ENCODE results near the gene ATP2A1.
"Not testable (repeated sequence)": the region's sequence is repeated elsewhere in the genome, so short reads cannot be mapped to it uniquely, and the experiment has no call there.

Gene ATP2A1

DNA sequence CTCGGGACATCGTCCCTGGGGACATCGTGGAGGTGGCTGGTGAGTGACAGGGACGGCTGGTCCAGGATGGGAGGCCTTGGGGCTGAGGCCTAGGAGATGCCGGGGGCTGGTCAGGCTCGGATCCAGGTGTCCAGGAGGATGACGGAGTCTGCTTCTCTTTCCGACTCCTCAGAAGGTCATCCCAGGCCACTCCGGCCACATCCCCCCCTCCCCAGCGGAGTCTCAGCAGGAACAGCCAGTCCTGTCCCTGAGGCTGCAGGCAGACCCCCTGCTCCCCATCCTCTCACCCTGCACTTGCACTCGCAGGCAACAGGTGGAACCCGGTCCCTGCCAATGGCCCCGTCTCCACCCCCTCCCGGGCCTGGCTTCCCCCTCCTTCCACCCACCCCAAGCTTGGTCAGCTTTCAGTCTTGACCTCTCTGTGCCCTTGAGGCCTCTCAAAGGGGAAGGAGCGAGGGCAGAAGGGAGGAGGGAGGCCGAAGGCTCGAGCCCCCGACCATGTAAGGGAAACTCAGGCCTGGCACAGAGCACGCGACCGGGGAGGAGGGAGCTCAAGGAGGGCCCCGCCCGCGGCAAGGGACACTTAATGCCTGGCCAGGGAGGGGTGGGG, 4.4 kb downstream of the ATP2A1 start:
- no peak overlapping the region for H3K4me3 ChIP-seq (ENCODE audit: extremely low read depth, insufficient read depth, low read length, poor library complexity, severe bottlenecking)
- peaks cover 5% of the 10 kb centered on the region for H3K4me1 ChIP-seq (ENCODE audit: control insufficient read depth, insufficient read depth, low read length, poor library complexity, severe bottlenecking)
- H3K27ac ChIP-seq (ENCODE audit: low read depth, low read length, severe bottlenecking), result no peak overlapping the region
- H3K36me3 ChIP-seq (ENCODE audit: control insufficient read depth, insufficient read depth, low read length), result no peaks in the 10 kb centered on the region
- 70 to 75% methylated on average over 19 to 20 of the region's 24 CpGs for WGBS, 2 experiments (ENCODE audit: insufficient coverage in 2 of 2)
- H3K9me3 ChIP-seq (ENCODE audit: control insufficient read depth, low read length), result no peaks in the 10 kb centered on the region

DNA sequence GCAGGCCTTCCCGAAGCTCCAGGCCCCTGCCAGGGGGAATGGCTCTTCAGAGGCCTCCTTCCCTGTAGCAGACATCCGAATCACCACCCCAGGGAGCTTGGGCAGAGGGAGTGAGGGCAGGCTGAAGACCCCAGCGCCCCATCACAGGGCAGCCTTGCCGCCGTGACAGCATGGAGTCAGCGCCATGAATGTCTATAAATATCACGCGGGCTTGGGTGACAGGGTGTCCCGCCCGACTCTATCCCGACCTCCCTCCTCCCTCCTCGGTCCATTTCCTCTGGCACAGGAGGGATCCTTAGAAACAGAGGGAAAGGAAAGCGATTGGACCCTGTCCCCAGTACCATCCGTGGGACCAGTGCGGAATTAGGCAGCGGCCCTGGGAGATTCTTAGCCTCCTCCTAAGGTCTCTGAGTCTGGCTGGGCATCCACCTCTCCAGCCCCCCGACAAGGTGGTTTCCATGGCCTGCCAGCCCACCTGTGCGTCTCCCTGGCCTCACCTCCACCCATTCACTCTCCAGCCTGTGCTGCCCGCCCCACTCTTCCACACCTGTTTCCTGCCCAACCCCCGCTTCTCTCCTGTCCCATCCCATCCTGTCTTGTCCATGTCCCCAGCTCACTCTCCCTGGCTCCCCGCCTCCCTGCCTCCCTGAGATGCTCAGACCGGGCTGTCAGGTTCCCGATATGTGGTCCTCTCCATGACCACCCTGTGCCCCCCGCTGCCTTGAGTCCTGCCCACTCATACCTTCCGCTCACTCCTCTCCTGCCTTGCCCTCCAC, 5.1 kb downstream of the ATP2A1 start:
- Histone ChIP-seq H3K27ac (ENCODE audit: low read depth, low read length, severe bottlenecking) (no peak overlapping the region), H3K4me1 (ENCODE audit: control insufficient read depth, insufficient read depth, low read length, poor library complexity, severe bottlenecking) (peaks cover 5% of the 10 kb centered on the region), H3K9me3 (ENCODE audit: control insufficient read depth, low read length) (no peaks in the 10 kb centered on the region), H3K36me3 (ENCODE audit: control insufficient read depth, insufficient read depth, low read length) (no peaks in the 10 kb centered on the region), H3K4me3 (ENCODE audit: extremely low read depth, insufficient read depth, low read length, poor library complexity, severe bottlenecking) (no peak overlapping the region)
- WGBS, 2 experiments (ENCODE audit: insufficient coverage in 2 of 2), result 80 to 84% methylated on average over 13 to 25 of the region's 25 CpGs

DNA sequence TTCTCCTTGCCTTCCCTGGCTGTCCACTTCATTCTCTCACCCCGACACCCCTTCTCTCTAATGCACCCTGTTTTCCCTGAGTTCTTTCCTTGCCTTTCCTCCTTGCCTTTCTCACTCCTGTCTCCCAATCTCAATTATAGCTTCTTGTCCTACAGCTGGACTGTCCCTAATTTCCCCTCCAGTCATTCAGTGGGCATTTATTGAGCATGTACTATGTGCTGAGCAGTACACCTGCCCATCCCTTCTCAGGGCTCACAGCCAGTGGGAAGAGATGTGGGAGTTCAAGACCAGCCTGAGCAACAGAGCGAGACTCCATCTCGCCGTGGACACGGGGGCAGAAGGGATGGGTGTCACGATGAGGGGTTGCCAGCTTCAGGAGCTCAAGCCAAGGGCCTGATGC, 5.8 kb downstream of the ATP2A1 start:
- Histone ChIP-seq H3K27ac (ENCODE audit: low read depth, low read length, severe bottlenecking) (no peak overlapping the region), H3K36me3 (ENCODE audit: control insufficient read depth, insufficient read depth, low read length) (no peaks in the 10 kb centered on the region), H3K4me1 (ENCODE audit: control insufficient read depth, insufficient read depth, low read length, poor library complexity, severe bottlenecking) (peaks cover 3% of the 10 kb centered on the region), H3K9me3 (ENCODE audit: control insufficient read depth, low read length) (no peaks in the 10 kb centered on the region), H3K4me3 (ENCODE audit: extremely low read depth, insufficient read depth, low read length, poor library complexity, severe bottlenecking) (no peak overlapping the region)
- WGBS, 2 experiments (ENCODE audit: insufficient coverage in 2 of 2), result 81 to 95% methylated on average over 6 of the region's 6 CpGs

DNA sequence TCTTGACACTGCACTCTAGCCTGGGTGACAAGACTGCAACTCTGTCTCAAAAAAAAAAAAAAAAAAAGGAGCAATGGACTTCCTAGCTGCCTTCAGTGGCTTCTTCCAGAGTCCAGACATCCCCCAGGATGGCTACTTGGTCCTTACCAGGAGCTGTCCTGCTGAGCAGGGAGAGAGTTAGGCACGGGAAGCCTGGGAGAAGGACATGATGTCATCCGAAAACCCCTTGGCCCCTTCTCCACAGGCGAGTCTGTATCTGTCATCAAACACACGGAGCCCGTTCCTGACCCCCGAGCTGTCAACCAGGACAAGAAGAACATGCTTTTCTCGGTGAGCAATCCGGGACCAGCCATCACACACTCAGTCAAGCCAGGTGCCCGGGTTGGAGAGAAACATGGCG, 8.7 kb downstream of the ATP2A1 start:
- no peaks in the 10 kb centered on the region for H3K36me3 ChIP-seq (ENCODE audit: control insufficient read depth, insufficient read depth, low read length)
- 78 to 87% methylated on average over 8 of the region's 10 CpGs for WGBS, 2 experiments (ENCODE audit: insufficient coverage in 2 of 2)
- no peaks in the 10 kb centered on the region for H3K4me1 ChIP-seq (ENCODE audit: control insufficient read depth, insufficient read depth, low read length, poor library complexity, severe bottlenecking)
- H3K9me3 ChIP-seq (ENCODE audit: control insufficient read depth, low read length), result no peaks in the 10 kb centered on the region
- H3K27ac ChIP-seq (ENCODE audit: low read depth, low read length, severe bottlenecking), result no peak overlapping the region
- H3K4me3 ChIP-seq (ENCODE audit: extremely low read depth, insufficient read depth, low read length, poor library complexity, severe bottlenecking), result no peak overlapping the region

DNA sequence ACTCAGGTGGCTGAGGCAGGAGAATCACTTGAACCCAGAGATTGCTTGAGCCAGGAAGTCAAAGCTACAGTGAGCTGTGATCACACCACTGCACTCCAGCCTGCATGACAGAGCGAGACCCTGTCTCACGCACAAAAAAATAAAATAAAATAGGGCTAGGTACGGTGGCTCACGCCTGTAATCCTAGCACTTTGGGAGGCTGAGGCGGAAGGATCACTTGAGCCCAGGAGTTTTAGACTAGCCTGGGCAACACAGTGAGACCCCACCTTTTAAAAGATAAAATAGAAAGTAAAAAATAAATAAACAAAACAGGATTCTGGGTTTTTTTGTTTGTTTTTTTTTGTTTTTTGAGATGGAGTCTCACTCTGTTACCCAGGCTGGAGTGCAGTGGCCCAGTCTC, 12.1 kb downstream of the ATP2A1 start:
- not testable (repeated sequence) for H3K27ac ChIP-seq (ENCODE audit: low read depth, low read length, severe bottlenecking); H3K4me1 ChIP-seq (ENCODE audit: control insufficient read depth, insufficient read depth, low read length, poor library complexity, severe bottlenecking); H3K9me3 ChIP-seq (ENCODE audit: control insufficient read depth, low read length); H3K36me3 ChIP-seq (ENCODE audit: control insufficient read depth, insufficient read depth, low read length); H3K4me3 ChIP-seq (ENCODE audit: extremely low read depth, insufficient read depth, low read length, poor library complexity, severe bottlenecking)
- WGBS, 2 experiments (ENCODE audit: insufficient coverage in 2 of 2), result 94 to 100% methylated on average over 4 to 5 of the region's 5 CpGs

DNA sequence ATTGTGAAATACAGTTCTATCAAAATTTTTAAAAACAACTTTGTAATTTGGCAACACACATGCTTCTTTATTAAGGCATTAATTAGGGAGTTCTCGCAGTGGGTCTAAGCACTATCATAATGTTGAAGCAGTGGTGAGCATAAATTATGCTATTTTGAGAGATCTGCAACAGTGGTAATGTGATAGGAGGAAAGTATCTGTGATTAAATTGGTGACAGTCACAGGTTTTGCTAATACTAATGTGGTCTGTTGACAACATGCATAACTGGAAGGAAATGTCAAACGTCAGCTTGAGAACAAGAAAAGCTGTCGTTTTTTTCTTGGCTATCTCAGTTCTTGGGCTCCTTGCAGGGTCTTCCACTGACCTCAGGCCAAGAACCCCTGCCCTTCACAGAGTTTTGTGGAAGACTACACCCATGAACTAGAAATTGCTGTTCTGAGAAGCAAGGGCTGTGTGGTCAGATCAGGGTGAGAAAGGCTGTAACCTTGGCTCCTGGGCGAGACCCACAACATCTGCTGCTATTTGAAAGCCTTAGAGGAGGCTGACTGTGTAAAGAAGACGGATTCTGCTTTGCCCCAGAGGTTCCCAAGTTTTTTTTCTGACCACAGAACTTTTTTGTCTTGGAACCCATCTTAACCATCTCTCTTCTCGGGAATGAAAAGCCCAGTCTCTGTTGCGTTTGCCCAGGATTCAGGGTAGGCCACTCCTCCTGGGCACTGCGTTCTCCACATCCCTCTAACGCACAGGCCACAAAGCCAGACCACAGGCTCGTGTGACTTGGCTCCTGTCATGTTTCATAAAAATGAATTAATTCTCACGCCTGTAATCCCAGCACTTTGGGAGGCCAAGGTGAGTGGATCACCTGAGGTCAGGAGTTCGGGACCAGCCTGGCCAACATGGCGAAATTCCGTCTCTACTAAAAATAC, 13.9 kb downstream of the ATP2A1 start:
- no peaks in the 10 kb centered on the region for H3K36me3 ChIP-seq (ENCODE audit: control insufficient read depth, insufficient read depth, low read length)
- no peak overlapping the region for H3K27ac ChIP-seq (ENCODE audit: low read depth, low read length, severe bottlenecking)
- H3K9me3 ChIP-seq (ENCODE audit: control insufficient read depth, low read length), result no peaks in the 10 kb centered on the region
- WGBS, 2 experiments (ENCODE audit: insufficient coverage in 2 of 2), result 89 to 90% methylated on average over 12 to 13 of the region's 14 CpGs
- H3K4me1 ChIP-seq (ENCODE audit: control insufficient read depth, insufficient read depth, low read length, poor library complexity, severe bottlenecking), result no peaks in the 10 kb centered on the region
- no peak overlapping the region for H3K4me3 ChIP-seq (ENCODE audit: extremely low read depth, insufficient read depth, low read length, poor library complexity, severe bottlenecking)

DNA sequence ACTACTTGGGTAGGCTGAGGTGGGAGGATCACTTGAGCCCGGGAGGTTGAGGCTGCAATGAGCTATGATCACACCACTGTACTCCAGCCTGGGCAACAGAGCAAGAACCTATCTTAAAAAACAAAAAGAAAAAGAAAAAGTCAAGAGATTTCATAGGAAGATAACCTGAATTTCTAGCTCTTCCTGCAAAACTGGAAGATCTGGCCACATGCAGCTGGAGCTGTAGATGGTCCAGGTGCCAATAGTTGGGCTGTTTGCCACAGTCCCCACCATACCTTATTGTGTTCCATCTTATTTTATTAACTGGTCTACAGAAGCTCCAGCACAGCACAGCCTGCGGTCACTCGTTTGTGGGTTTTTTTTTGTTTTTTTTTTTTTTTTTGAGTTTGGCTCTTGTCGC, 15.0 kb downstream of the ATP2A1 start:
- Histone ChIP-seq H3K4me1 (ENCODE audit: control insufficient read depth, insufficient read depth, low read length, poor library complexity, severe bottlenecking) (peaks cover 4% of the 10 kb centered on the region), H3K9me3 (ENCODE audit: control insufficient read depth, low read length) (no peaks in the 10 kb centered on the region), H3K36me3 (ENCODE audit: control insufficient read depth, insufficient read depth, low read length) (no peaks in the 10 kb centered on the region), H3K27ac (ENCODE audit: low read depth, low read length, severe bottlenecking) (no peak overlapping the region), H3K4me3 (ENCODE audit: extremely low read depth, insufficient read depth, low read length, poor library complexity, severe bottlenecking) (no peak overlapping the region)
- 80 to 100% methylated on average over 1 of the region's 4 CpGs for WGBS, 2 experiments (ENCODE audit: insufficient coverage in 2 of 2)

DNA sequence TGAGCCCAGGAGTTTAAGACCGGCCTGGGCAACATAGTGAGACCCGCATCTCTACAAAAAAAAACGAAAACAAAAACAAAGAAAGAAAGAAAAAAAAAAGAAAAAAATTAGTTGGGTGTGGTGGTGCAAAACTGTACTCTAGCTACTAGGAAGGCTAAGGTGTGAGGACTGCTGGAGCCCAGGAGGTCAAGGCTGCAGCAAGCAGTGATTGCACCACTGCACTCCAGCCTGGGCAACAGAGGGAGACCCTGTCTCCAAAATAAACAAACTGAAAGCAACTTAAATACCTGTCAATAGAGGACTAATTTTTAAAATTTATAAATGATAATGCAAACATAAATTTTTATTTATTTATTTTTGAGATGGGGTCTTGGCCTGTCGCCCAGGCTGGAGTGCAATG, 17.3 kb downstream of the ATP2A1 start:
- 90% methylated on average over 2 of the region's 4 CpGs; no CpG with 5 or more reads in 1 of the 2 experiments for WGBS, 2 experiments (ENCODE audit: insufficient coverage in 2 of 2)

DNA sequence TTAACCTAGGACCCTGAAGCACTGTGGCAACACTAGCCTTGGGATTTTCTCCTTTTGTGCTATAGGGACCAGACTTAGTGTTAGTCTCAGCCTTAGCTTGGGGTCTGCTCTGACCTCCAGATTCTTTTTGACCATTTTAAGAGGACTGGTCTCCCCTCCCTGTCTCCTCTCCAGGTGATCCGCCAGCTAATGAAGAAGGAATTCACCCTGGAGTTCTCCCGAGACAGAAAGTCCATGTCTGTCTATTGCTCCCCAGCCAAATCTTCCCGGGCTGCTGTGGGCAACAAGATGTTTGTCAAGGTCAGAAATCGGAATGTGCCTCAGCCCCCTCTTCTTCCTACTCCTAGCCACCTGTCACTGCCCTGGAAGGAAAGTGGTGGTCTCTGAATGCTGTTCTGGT, 19.5 kb downstream of the ATP2A1 start:
- peaks cover 4% of the 10 kb centered on the region for H3K4me1 ChIP-seq (ENCODE audit: control insufficient read depth, insufficient read depth, low read length, poor library complexity, severe bottlenecking)
- no peak overlapping the region for H3K4me3 ChIP-seq (ENCODE audit: extremely low read depth, insufficient read depth, low read length, poor library complexity, severe bottlenecking)
- 80 to 93% methylated on average over 4 of the region's 4 CpGs for WGBS, 2 experiments (ENCODE audit: insufficient coverage in 2 of 2)
- H3K27ac ChIP-seq (ENCODE audit: low read depth, low read length, severe bottlenecking), result no peak overlapping the region
- H3K9me3 ChIP-seq (ENCODE audit: control insufficient read depth, low read length), result no peaks in the 10 kb centered on the region
- H3K36me3 ChIP-seq (ENCODE audit: control insufficient read depth, insufficient read depth, low read length), result no peaks in the 10 kb centered on the region

More for the DNA sequence above, 17.3 kb downstream of the ATP2A1 start:
- peaks cover 4% of the 10 kb centered on the region for H3K4me1 ChIP-seq (ENCODE audit: control insufficient read depth, insufficient read depth, low read length, poor library complexity, severe bottlenecking)
- no peak overlapping the region for H3K4me3 ChIP-seq (ENCODE audit: extremely low read depth, insufficient read depth, low read length, poor library complexity, severe bottlenecking)
- no peaks in the 10 kb centered on the region for H3K36me3 ChIP-seq (ENCODE audit: control insufficient read depth, insufficient read depth, low read length)
- H3K27ac ChIP-seq (ENCODE audit: low read depth, low read length, severe bottlenecking), result no peak overlapping the region
- no peaks in the 10 kb centered on the region for H3K9me3 ChIP-seq (ENCODE audit: control insufficient read depth, low read length)

DNA sequence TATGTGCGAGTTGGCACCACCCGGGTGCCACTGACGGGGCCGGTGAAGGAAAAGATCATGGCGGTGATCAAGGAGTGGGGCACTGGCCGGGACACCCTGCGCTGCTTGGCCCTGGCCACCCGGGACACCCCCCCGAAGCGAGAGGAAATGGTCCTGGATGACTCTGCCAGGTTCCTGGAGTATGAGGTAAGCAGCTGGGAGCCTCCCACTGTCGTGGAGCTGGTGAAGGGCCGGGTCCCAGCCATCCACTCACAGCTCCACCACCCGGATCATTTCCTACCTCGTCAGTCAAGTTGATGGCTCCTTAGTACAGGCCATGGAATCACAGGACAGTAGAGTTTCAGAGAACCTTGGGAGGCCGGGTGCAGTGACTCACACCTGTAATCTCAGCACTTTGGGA, 20.0 kb downstream of the ATP2A1 start:
- no peak overlapping the region for H3K4me3 ChIP-seq (ENCODE audit: extremely low read depth, insufficient read depth, low read length, poor library complexity, severe bottlenecking)
- peaks cover 4% of the 10 kb centered on the region for H3K4me1 ChIP-seq (ENCODE audit: control insufficient read depth, insufficient read depth, low read length, poor library complexity, severe bottlenecking)
- 88 to 90% methylated on average over 12 to 14 of the region's 15 CpGs for WGBS, 2 experiments (ENCODE audit: insufficient coverage in 2 of 2)
- no peaks in the 10 kb centered on the region for H3K9me3 ChIP-seq (ENCODE audit: control insufficient read depth, low read length)
- no peaks in the 10 kb centered on the region for H3K36me3 ChIP-seq (ENCODE audit: control insufficient read depth, insufficient read depth, low read length)
- H3K27ac ChIP-seq (ENCODE audit: low read depth, low read length, severe bottlenecking), result no peak overlapping the region

All from mesodermal cell (in vitro differentiated cells).